HepG2 (cell line): Measurements from ENCODE around the gene TYMP.

Experiments
- NBN ChIP-seq: fragments of 450-650 bp; conservative IDR thresholded peaks from 2 replicates; pipeline ENCODE4 v1.6.1; 2017
- SATB2 ChIP-seq: sonication (generic); formaldehyde crosslinking; IDR thresholded peaks from 2 replicates; pipeline ENCODE4 v1.5.0; 2020; ENCODE audit warnings: missing genetic modification reagents

GRCh38 chr22:50477923-50478322, 51.9 kb downstream of the TYMP start:
- TF ChIP-seq NBN (no peak), SATB2 (CRISPR knock-in tag) (no peak)
